Measurements from ENCODE around the gene ATG16L1.

The ATG16L1 gene

GRCh38 chr2:233295891-233296290 lies 44.4 kb downstream of the ATG16L1 start:
- no peak for DNase-seq (ENCODE audit: low spot score)

- DNase-seq (ENCODE audit: low spot score), result no peak
Measured at GRCh38 chr2:233297076-233297475, 45.6 kb downstream of the ATG16L1 start.

- no peak for DNase-seq (ENCODE audit: low spot score)
Measured at GRCh38 chr2:233300401-233300800, 48.9 kb downstream of the ATG16L1 start.

GRCh38 chr2:233301248-233301647 lies 49.8 kb downstream of the ATG16L1 start:
- DNase-seq (ENCODE audit: low spot score), result no peak

- DNase-seq (ENCODE audit: low spot score), result no peak
Measured at GRCh38 chr2:233301811-233302210, 50.3 kb downstream of the ATG16L1 start.

GRCh38 chr2:233303252-233303651 lies 51.8 kb downstream of the ATG16L1 start:
- DNase-seq (ENCODE audit: low spot score), result no peak

- DNase-seq (ENCODE audit: low spot score), result no peak
Measured at GRCh38 chr2:233307565-233307964, 56.1 kb downstream of the ATG16L1 start, which contains the start of gene SAG. Gene SAG (plus strand): TSS chr2:233307816. CDS start chr2:233309190, 1,374 bp downstream.

GRCh38 chr2:233311241-233311926 lies 59.9 kb downstream of the ATG16L1 start:
- no peak for DNase-seq (ENCODE audit: low spot score)

- DNase-seq (ENCODE audit: low spot score), result no peak
Measured at GRCh38 chr2:233312874-233313273, 61.4 kb downstream of the ATG16L1 start.

GRCh38 chr2:233314180-233314925 lies 62.9 kb downstream of the ATG16L1 start:
- no peak for DNase-seq (ENCODE audit: low spot score)

- DNase-seq (ENCODE audit: low spot score), result no peak
Measured at GRCh38 chr2:233317196-233317943, 65.9 kb downstream of the ATG16L1 start.

GRCh38 chr2:233319256-233319655 lies 67.8 kb downstream of the ATG16L1 start:
- DNase-seq (ENCODE audit: low spot score), result no peak

- no peak for DNase-seq (ENCODE audit: low spot score)
Measured at GRCh38 chr2:233320470-233320869, 69.0 kb downstream of the ATG16L1 start.

GRCh38 chr2:233321166-233321565 lies 69.7 kb downstream of the ATG16L1 start:
- DNase-seq (ENCODE audit: low spot score), result no peak

GRCh38 chr2:233323851-233324250 lies 72.4 kb downstream of the ATG16L1 start:
- DNase-seq (ENCODE audit: low spot score), result no peak

- no peak for DNase-seq (ENCODE audit: low spot score)
Measured at GRCh38 chr2:233325256-233325655, 73.8 kb downstream of the ATG16L1 start.

- DNase-seq (ENCODE audit: low spot score), result no peak
Measured at GRCh38 chr2:233325814-233326213, 74.3 kb downstream of the ATG16L1 start.

GRCh38 chr2:233326500-233326899 lies 75.0 kb downstream of the ATG16L1 start:
- DNase-seq (ENCODE audit: low spot score), result no peak

- DNase-seq (ENCODE audit: low spot score), result no peak
Measured at GRCh38 chr2:233328922-233329321, 77.4 kb downstream of the ATG16L1 start.

- DNase-seq (ENCODE audit: low spot score), result no peak
Measured at GRCh38 chr2:233329489-233330135, 78.1 kb downstream of the ATG16L1 start.

GRCh38 chr2:233331536-233331935 lies 80.1 kb downstream of the ATG16L1 start:
- DNase-seq (ENCODE audit: low spot score), result no peak

GRCh38 chr2:233332125-233332524 lies 80.7 kb downstream of the ATG16L1 start:
- no peak for DNase-seq (ENCODE audit: low spot score)
